NCI-H748 treated with DMSO at 0.1 percent for 48 hours (cell line): Measurements from ENCODE around the gene IL18BP.

ENCODE experiments used
- DNase-seq: peaks from one replicate; lab custom pipeline; 2025; lab: John Stamatoyannopoulos, UW

Gene IL18BP

GRCh38 chr11:72012897-72013721 is 14.4 kb downstream of the IL18BP start:
- DNase-seq: no peak

- DNase-seq: no peak
These were observed 15.3 kb downstream of the IL18BP start for GRCh38 chr11:72013765-72014711.

GRCh38 chr11:72014761-72015320 is 16.1 kb downstream of the IL18BP start:
- no peak for DNase-seq

GRCh38 chr11:72015511-72016061 is 16.9 kb downstream of the IL18BP start:
- no peak for DNase-seq

- DNase-seq: no peak
These were observed 19.5 kb downstream of the IL18BP start for GRCh38 chr11:72018171-72018570.

GRCh38 chr11:72023335-72023734 is 24.6 kb downstream of the IL18BP start:
- no peak for DNase-seq

- no peak for DNase-seq
These were observed 25.5 kb downstream of the IL18BP start for GRCh38 chr11:72024069-72024754.

- DNase-seq: no peak
These were observed 27.4 kb downstream of the IL18BP start for GRCh38 chr11:72026090-72026489.

- DNase-seq: no peak
These were observed 31.9 kb downstream of the IL18BP start for GRCh38 chr11:72030472-72031045.

- no peak for DNase-seq
These were observed 38.0 kb downstream of the IL18BP start for GRCh38 chr11:72036687-72037086.

- DNase-seq: no peak
These were observed 39.0 kb downstream of the IL18BP start for GRCh38 chr11:72037554-72038311.

- DNase-seq: no peak
These were observed 39.8 kb downstream of the IL18BP start for GRCh38 chr11:72038491-72038890.

- no peak for DNase-seq
These were observed 40.5 kb downstream of the IL18BP start for GRCh38 chr11:72039031-72039855.

GRCh38 chr11:72039856-72040401 is 41.2 kb downstream of the IL18BP start:
- DNase-seq: no peak

GRCh38 chr11:72040491-72041363 is 42.0 kb downstream of the IL18BP start:
- DNase-seq: peak; percentile 82

GRCh38 chr11:72041364-72042063 is 42.8 kb downstream of the IL18BP start:
- peak; percentile 47 for DNase-seq

GRCh38 chr11:72042064-72042745 is 43.5 kb downstream of the IL18BP start:
- no peak for DNase-seq
